Skeletal muscle satellite cell (primary cell): ENCODE measurements around the gene KIR2DL4. TPM values are rescaled to one million over a fixed set of nuclear protein-coding genes. Genes with fewer than 3 reads are reported as not detected.
"Not testable (repeated sequence)": the region's sequence is repeated elsewhere in the genome, so short reads cannot be mapped to it uniquely, and the experiment has no call there.

Experiments
- H3K27me3 ChIP-seq: 2 replicates; pipeline ENCODE4 v1.7.0; 2013; ENCODE audit warnings: low read length; ENCODE audit not compliant: control insufficient read depth, insufficient read depth
- H3K36me3 ChIP-seq: 2 replicates; pipeline ENCODE4 v1.7.0; 2013; ENCODE audit warnings: mild to moderate bottlenecking, control low read depth, low read length; ENCODE audit not compliant: insufficient read depth
- H3K4me1 ChIP-seq: 2 replicates; pipeline ENCODE4 v1.7.0; 2013; ENCODE audit warnings: low read length; ENCODE audit not compliant: control insufficient read depth, insufficient read depth
- H3K4me2 ChIP-seq: 2 replicates; pipeline ENCODE4 v1.7.0; 2013; ENCODE audit warnings: mild to moderate bottlenecking, low read length
- H3K4me3 ChIP-seq: 2 replicates; pipeline ENCODE4 v1.7.0; 2013; ENCODE audit warnings: low read length
- H3K9ac ChIP-seq: 2 replicates; pipeline ENCODE4 v1.7.0; 2013; ENCODE audit warnings: mild to moderate bottlenecking, low read depth, low read length, moderate library complexity
- H3K9me3 ChIP-seq: replicated peaks from 2 replicates; pipeline ENCODE4 v1.7.0; 2013; ENCODE audit warnings: mild to moderate bottlenecking, control low read depth, low read length
- total RNA-seq: library from RNA; depleted of rRNA; stranded (reverse); fragments of >200 nt; gene quantifications from 2 replicates; pipeline ENCODE4 v1.2.3, GENCODE V29; 2012; rRNA removed

KIR2DL4 gene
- not detected in 2 replicates for total RNA-seq

GRCh38 chr19:54803410-54803809 is at the start of gene KIR2DL4:
TSS of gene KIR2DL4 (plus strand) at chr19:54803610. CDS start at chr19:54803652, 42 bp downstream.
- Histone ChIP-seq H3K9me3 (peaks cover 8% of the 10 kb centered on the region), H3K4me3 (no peak within 1 kb of the TSS), H3K4me1 (no peaks in the 10 kb centered on the region), H3K4me2 (no peak within 1 kb of the TSS), H3K9ac (no peak within 1 kb of the TSS), H3K36me3 (no peaks in the 10 kb centered on the region), H3K27me3 (no peaks in the 10 kb centered on the region)

GRCh38 chr19:54756204-54757110 is 47.0 kb upstream of the KIR2DL4 start:
- H3K9me3 ChIP-seq, H3K9ac ChIP-seq, H3K4me3 ChIP-seq, H3K36me3 ChIP-seq, H3K4me2 ChIP-seq, H3K4me1 ChIP-seq, H3K27me3 ChIP-seq: not testable (repeated sequence)

DNA sequence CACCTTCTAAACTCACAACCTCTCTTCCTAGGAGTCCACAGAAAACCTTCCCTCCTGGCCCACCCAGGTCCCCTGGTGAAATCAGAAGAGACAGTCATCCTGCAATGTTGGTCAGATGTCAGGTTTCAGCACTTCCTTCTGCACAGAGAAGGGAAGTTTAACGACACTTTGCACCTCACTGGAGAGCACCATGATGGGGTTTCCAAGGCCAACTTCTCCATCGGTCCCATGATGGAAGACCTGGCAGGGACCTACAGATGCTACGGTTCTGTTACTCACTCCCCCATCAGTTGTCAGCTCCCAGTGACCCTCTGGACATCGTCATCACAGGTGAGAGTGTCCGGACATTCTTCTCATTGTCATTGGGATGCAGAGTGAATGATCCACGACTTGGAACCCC is 44.8 kb upstream of the KIR2DL4 start:
- not testable (repeated sequence) for H3K27me3 ChIP-seq, H3K36me3 ChIP-seq, H3K4me1 ChIP-seq, H3K4me2 ChIP-seq, H3K9me3 ChIP-seq, H3K9ac ChIP-seq, H3K4me3 ChIP-seq

- not testable (repeated sequence) for H3K9me3 ChIP-seq, H3K4me3 ChIP-seq, H3K27me3 ChIP-seq, H3K4me1 ChIP-seq, H3K36me3 ChIP-seq, H3K9ac ChIP-seq, H3K4me2 ChIP-seq
Measured at GRCh38 chr19:54764219-54764618, 39.2 kb upstream of the KIR2DL4 start.

GRCh38 chr19:54766464-54766863 is 36.9 kb upstream of the KIR2DL4 start:
- H3K4me3 ChIP-seq, H3K4me1 ChIP-seq, H3K4me2 ChIP-seq, H3K36me3 ChIP-seq, H3K27me3 ChIP-seq, H3K9me3 ChIP-seq, H3K9ac ChIP-seq: not testable (repeated sequence)

GRCh38 chr19:54769646-54770045 is 33.8 kb upstream of the KIR2DL4 start, which contains the start of gene KIR2DL1:
TSS of gene KIR2DL1 (plus strand) at chr19:54769793. CDS start at chr19:54769851, 58 bp downstream.
- H3K9me3 ChIP-seq, H3K9ac ChIP-seq, H3K4me3 ChIP-seq, H3K27me3 ChIP-seq, H3K4me1 ChIP-seq, H3K4me2 ChIP-seq, H3K36me3 ChIP-seq: not testable (repeated sequence)

GRCh38 chr19:54770511-54770910 is 32.9 kb upstream of the KIR2DL4 start:
- H3K27me3 ChIP-seq, H3K4me2 ChIP-seq, H3K36me3 ChIP-seq, H3K4me1 ChIP-seq, H3K4me3 ChIP-seq, H3K9ac ChIP-seq, H3K9me3 ChIP-seq: not testable (repeated sequence)

DNA sequence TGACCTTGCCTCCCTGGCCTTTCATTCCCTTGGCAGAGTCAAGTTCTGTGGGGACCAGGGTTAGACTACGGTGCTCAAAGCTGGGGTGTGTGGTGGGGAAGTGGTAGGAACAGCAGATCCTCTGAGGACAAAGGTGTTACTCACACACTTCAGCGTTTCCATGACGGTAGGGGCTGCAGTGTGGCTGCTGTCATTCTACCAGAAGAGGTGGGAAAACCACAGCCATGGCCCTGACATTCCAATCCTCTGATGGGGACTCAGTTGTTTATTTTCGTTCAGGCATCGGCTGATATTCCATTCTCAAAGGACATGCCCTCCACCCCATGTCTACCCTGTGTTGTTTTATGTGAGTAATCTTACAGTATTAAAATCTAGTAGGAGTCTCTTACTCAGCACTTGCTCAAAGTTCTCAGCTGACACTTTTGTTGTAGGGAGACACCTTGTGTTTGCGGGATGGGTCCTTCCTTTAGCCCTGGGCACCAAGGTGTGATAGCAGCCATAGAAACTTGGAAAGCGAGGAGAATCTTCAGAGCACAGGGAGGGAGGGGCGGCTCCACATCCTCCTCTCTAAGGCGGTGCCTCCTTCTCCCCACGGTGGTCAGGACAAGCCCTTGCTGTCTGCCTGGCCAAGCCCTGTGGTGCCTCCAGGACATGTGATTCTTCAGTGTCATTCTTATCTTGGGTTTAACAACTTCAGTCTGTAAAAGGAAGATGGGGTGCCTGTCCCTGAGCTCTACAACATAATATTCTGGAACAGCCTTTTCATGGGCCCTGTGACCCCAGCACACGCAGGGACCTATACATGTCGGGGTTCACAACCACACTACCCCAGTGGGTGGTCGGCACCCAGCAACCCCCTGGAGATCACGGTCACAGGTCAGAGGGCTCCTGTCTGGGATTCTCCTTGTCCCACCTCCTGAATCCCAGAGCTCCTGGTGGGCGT is 32.1 kb upstream of the KIR2DL4 start:
- not testable (repeated sequence) for H3K9me3 ChIP-seq, H3K27me3 ChIP-seq, H3K9ac ChIP-seq, H3K4me2 ChIP-seq, H3K4me1 ChIP-seq, H3K36me3 ChIP-seq, H3K4me3 ChIP-seq

DNA sequence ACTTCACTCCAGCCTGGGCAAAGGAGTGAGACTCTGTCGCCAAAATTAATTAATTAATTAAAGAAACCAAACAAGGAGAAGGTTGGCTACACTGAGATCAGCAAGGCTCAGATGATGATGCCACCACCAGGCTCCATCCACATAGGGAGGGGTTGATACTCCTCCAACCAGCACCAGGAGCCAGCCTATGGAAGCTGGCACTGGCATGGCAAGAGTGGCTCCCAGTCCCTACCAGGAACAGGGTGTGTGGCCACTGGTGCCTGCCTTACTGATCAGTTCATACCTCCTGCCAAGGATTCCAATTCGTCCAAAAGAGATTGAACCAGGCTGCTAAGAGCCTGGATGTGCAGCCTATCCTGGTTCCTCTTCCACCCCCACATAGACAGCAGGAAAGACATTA is 30.7 kb upstream of the KIR2DL4 start:
- not testable (repeated sequence) for H3K4me2 ChIP-seq, H3K9me3 ChIP-seq, H3K9ac ChIP-seq, H3K4me3 ChIP-seq, H3K36me3 ChIP-seq, H3K27me3 ChIP-seq, H3K4me1 ChIP-seq

DNA sequence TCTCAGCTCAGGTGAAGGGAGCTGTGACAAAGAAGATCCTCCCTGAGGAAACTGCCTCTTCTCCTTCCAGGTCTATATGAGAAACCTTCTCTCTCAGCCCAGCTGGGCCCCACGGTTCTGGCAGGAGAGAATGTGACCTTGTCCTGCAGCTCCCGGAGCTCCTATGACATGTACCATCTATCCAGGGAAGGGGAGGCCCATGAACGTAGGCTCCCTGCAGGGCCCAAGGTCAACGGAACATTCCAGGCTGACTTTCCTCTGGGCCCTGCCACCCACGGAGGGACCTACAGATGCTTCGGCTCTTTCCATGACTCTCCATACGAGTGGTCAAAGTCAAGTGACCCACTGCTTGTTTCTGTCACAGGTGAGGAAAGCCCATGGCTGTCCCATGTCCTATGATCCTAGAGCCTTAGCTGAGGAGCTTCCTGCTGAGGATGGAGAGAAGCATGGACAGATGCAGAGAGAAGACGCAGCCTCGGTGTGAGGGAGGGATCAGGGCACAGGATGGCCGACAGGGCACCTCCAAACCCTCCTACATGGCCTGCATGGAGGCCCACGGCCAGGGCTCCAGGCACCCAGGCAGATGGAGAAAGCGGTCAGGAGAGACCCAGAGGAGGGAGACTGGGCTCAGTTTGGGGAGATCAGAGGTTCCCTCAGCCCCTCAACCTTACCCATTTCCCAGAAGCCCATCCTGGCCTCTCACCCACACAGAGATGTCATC is 28.2 kb upstream of the KIR2DL4 start:
- not testable (repeated sequence) for H3K27me3 ChIP-seq, H3K4me1 ChIP-seq, H3K9ac ChIP-seq

GRCh38 chr19:54775830-54776229 is 27.6 kb upstream of the KIR2DL4 start:
- not testable (repeated sequence) for H3K9me3 ChIP-seq, H3K4me3 ChIP-seq, H3K27me3 ChIP-seq, H3K4me1 ChIP-seq, H3K9ac ChIP-seq, H3K36me3 ChIP-seq, H3K4me2 ChIP-seq

More for the DNA sequence above, 28.2 kb upstream of the KIR2DL4 start:
- H3K4me2 ChIP-seq, H3K4me3 ChIP-seq, H3K9me3 ChIP-seq, H3K36me3 ChIP-seq: not testable (repeated sequence)
